Epidermal melanocyte (primary cell): Measurements from ENCODE around the gene FSIP2.

Experiments used
- DNase-seq: peaks from one replicate; pipeline ENCODE4 v3.0.0; 2011; ENCODE audit warnings: low spot score; ENCODE audit not compliant: insufficient read length

Gene FSIP2, protein sequence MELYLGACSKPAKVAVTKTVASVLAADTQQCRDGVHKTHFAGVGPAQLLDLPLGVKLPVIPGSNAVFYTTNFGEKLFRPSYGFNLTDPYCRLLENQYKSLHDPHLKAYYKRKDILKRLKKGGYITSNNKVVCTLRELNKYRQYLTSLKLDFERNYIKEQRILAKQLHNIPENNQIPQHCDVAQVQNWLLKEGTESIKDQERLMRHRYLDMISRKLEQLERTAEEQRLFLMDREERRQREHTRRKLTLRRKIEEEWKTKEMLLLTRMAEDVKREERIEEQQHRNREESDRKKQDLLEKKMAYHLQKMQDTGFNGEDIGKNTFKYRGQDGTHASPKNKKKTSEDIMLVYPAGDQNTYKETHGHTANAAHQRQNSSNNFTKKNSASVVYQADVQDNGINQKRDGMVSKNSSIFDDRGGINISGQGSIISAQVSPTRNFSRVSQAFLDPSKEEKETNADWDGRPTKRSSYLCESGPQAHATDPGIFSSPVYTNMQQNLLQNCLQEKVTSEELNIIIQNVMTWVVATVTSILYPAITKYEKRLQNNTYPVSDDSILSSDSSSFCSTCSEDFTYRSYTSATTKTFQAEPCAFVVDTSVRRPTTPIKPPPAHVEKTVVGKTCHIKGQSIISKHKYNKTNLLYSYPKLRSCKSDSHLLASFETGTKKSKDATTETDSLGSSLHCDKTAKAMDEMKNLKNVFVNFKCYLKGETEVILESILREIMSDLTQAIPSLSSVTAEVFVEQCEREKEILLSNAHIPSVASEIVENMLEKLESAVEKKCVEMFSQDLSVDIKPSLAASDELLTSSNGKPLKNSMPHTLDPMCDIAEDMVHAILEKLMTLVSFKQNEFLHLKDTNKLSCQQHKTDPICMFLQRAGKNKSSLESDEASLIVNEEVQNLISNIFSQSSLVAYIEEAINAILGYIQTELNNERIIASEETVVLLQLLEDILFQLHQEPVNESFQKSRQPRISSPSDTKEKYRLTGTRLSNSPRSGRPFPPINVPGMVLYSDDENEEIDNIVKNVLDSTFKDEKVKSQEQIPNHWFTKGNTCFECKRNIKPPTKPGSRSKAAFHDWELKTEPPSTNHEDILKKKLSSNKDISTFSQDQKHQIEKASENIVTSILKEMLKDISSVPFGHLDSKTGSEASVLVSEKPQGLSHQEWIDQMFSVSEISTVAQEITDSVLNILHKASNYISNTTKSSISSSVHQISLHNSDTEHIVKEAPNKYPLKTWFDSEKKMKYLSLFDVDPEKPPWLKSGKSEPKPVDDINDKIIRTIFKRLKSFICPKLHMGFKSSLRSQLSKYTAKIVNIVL (N-terminal part only)

DNA sequence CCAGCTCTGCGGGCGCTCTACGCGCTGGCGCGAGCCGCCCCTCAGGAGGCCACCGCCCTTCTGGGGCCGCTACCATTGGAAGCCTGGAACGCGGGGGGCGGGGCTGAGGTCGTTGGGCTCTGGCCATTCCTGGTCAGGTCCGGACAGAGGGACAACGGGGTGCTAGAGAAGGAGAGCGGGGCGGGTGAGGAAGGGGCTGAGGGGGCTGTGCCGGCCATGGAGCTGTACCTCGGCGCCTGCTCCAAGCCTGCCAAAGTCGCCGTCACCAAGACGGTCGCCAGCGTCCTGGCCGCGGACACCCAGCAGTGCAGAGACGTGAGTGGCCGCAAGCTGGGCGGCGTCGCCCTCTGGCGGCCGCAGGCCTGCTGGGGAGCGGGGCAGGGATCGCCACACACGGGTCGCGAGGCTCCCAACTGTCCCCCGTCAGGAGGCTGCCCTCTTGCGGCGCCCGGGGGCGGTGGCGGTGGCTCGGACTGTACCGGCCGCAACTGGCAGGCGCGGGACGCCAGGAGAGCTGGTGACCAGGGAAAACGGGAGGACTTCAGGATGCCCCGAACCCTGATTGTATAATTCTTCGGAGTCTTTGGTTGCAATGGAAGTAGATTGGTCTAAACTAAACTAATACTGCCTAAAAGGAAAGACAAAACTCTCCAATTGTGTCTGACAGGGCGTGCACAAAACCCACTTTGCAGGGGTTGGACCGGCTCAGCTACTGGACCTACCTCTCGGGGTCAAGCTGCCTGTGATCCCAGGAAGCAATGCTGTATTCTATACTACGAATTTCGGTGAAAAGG, at the start of gene FSIP2:
Gene FSIP2, plus strand, starts transcription at position 126 of the 794 bp plus-strand sequence. Its CDS starts 91 bp downstream, at position 217.
- DNase-seq, result peak; percentile 64

DNA sequence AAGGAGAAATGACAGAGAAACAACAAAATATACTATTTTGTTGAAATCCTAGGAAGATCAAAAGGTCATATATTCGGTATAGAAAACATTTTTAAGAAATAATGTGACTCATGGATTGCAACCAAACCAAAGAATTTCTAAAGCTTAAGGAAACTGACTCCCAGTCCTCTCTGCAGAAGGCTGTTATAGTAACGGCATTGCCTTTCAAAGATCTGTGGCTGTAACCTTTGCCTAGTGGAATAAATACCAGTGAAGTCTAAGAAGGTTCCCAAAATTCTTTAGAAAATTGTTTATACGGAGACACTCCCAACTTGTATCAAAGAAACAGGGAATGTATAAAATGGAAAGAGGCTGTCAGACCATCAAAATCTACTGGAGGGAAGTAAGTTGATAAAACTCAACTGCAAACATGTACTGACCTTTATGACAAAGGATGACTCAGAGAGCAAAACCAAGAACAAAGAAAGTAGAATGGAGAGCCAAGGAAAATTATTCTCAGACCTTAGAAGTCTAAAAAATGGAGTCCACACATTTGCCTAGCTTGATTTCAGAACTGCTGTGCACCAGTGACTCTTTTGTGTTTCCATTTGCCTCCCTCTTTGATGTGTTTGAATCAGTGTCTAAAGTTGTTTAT, 48.6 kb upstream of the FSIP2 start:
- no peak for DNase-seq

DNA sequence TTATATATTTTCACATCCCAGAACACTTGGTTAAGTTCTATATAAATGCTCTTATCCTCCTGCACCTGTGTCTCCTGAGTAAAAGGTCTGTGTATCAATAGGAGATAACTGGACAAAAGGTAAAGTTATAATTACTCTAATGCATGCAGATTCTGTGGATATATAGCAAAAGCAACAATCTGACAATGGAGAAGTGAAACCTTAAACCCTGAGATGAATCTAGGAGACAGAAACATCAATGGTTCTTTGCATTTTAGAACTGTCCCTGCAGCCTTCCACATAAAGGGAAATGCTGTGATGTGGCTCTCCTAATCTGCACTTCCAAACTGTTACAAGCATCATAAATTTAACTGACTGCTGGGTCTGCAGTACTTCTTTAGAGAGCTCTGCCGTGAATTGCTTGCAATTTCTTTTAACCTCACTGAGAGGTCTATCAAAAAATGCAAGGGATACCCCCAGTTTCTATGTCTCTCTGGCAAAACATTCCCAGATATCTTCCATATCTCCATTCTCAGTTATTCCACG, 42.8 kb upstream of the FSIP2 start:
- DNase-seq, result no peak

DNA sequence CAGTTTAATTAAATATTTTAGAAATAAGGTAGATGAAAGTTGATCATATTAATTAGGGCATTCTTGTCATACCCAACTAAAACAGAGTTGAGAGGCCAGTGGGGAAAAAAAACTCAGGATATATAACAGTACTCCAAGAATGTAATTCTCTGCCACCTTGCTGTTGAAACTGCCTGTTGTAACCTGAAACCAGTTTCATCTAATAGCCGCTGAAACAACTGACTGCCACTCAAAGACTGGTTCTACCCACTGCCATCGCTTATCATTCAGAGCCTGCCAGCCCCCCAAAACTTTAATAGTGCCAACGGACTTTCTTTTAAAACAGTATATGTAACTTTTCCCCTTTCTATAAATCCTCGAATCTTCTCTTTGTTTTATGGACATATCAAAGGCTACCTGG, 37.7 kb upstream of the FSIP2 start:
- DNase-seq, result no peak

DNA sequence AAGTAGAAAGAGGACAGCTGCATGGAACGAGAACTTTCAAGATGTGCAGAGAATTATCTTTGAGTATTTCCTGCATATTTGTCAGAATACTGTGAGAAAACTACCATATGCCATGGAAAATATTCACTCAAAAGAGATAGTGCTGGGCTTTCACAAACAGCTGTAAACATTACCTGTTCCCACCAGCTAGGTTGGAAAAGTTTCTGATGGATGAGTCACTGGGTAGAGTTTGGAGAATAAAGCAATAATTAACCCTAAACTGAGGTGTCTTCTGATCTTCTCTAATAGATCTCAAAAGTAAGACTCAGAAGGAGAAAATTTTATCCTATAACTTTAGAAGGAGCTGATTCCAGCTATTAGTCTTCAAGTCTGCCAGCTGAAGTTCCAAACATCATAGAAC, 3.9 kb upstream of the FSIP2 start:
- no peak for DNase-seq

DNA sequence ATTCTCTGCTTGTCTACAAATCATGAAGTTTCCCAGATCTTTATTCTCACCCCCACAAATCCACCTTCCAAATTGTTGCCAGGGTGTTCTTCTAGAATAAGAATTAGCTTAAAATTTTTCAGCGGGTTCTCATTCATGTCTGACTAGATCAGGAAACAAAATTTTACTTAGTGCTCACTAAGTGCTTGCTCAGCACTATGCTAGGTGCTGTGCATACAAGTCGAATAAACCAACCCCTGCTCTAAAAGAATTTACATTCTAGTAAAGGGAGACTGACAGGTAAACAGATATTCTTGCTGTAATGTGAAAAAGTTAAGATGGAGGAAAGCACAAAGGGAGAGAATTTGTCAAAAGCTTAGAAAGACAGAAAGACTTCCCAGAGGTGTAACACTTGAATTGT, 2.4 kb upstream of the FSIP2 start:
- DNase-seq, result no peak

DNA sequence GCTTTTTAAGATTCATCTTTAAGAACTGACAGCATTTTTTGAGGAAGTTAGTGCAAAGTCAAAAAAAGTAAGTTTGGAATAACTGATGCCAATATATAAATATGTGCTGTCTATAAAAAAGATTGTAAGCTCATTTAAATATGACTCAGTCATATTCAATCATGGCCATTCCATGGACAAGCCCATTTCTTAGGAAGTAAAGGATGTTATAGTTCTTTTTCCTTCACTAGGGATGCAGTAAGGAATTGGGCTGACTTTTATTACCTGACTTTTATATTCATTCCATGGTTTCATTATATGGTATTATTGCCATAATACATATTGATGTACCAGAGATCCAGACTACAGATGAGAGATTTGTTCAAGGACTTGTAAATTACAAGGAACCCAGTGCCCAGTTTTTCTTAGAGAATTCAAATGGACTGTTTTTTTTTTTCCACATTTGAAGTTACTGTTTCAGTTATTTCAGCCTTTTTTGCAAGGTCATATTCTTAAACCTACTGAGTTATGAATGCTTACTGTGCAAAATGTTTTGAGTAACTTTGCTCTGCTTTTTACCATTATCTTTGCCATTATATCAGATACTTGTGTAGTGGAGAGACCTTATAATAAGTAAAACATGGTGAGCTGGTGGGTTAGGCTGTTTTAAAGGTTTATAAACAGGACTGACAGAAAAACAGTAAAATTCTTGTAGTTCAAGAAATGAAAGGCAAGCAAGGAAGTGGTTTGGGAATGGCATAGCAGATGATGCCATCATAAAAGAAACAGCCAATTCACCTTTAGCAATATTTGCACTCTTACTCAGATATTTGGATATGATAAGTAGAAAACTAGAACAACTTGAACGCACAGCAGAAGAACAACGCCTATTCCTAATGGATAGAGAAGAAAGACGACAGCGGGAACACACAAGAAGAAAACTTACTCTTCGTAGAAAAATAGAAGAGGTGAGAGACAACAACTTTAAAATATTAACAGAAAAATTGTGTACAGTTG, 7.6 kb downstream of the FSIP2 start:
- DNase-seq, result no peak

DNA sequence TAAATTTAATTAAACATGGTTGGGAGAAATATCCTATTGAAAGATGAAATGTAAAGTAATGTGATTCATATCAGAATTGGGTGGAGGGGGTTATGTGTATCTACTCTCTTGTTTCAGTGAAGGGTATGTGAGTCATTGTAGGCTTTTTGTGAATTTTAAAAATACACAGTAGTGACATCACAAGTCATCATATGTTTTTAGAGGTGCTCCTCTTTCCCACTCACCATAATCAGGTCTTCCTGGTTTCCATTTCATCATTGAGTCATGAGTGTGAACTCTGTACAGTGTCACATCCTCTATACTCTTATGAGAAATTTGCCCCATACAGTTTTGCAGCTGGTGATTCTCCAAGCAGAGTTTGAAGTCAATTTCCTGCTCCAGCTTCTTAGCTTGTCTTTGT, 18.8 kb downstream of the FSIP2 start:
- no peak for DNase-seq

DNA sequence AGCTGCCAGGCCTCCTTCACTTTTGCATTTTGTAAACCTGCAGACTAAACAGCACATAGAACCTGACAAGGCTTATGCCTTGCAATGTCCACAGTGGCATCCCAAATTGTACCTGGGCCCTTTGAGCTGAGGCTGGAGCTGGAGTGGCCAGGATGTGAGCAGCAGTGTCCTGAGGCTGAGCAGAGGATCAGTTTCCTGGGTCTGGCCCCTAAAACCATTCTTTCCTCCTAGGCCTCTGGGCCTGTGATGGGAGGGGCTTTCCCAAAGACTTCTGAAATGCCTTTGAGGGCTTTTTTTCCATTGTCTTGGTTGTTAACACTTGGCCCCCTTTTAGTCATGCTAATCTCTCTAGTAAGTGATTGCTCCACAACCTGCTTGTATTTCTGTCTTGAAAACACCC, 32.8 kb downstream of the FSIP2 start:
- no peak for DNase-seq

DNA sequence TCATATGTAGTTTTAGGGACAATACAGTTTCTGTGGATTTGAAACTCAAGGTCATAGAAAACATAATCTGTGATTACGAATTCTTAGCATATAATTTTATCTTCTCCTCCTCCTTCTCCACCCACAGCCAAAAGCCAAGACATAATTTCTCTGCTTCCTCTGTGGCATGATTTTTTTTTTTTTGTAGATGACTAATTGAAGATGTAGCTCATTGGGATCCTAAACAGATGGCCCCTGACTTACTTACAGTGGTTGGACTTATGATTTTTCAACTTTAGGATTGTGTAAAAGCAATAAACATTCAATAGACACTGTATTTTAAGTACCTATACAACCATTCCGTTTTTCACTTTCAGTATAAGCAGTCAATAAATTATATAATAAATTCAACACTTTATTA, 42.3 kb downstream of the FSIP2 start:
- DNase-seq, result no peak

DNA sequence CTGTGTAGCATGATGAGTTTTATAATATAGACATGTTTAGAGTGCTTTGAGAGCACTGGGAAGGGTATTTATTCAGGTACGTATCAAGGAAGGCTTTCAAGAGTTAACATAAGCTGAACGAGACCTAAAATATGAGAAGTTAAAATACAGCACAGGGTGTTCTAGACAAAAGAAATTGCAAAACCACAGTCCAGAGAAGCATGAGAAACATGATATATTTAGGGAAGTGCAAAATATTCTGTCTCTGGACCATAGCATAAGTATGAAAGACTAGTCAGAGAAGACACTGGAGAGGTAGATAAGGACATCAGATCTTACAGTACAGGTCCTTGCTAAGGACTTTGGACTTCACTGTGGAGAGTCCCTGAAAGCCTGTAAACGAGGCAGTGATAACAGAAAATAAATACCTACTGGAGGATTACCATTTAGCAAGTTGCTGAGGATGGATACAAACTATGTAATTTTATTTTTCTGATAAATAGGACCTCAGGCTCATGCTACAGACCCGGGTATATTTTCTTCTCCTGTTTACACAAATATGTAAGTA, 43.7 kb downstream of the FSIP2 start:
- DNase-seq, result no peak

DNA sequence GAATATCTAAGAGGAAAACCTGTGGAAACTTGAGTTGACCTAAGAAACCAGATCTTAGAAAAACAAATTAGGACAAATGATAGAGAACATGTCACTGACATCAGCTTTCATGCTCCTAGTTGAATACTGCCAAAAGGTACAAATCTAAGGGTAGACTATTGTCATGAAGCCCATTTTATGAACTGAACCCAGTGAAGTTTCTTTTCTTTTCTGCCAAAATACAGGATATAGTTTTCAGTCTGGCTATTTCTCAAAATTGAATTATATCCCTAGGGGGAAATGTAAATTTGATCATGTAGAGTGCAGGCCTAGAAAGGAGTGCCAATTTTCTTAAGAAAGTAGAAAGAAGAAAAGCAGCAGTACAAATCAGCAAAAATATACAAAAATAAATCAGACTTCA, 46.6 kb downstream of the FSIP2 start:
- no peak for DNase-seq

DNA sequence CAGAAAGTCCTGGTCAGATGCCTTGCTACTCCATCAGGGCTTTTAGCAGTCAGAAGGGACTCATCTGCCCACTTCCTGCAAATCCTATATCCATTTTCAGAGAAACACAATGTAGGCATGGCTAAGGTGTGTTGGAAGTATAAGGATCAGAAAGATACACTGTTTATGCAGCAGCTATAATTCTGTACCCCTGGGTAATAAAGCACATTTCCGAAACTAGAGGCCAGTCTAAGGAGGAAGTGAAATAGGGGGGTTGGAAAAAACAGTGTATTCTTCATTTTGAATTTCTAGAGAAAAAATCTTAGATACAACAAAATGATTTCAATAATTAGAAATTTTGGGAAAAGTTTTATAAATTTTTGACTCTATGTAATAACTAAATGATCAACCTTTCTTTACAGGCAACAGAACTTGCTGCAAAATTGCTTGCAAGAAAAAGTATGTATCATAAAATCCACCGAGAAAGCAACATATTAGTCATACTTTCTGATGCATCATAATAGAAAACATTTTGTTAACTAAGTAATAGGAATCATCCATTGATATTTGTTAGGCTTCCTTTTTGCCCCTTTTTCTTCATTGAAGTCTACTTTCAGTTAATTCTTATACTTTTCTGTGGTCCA, 47.4 kb downstream of the FSIP2 start:
- no peak for DNase-seq

DNA sequence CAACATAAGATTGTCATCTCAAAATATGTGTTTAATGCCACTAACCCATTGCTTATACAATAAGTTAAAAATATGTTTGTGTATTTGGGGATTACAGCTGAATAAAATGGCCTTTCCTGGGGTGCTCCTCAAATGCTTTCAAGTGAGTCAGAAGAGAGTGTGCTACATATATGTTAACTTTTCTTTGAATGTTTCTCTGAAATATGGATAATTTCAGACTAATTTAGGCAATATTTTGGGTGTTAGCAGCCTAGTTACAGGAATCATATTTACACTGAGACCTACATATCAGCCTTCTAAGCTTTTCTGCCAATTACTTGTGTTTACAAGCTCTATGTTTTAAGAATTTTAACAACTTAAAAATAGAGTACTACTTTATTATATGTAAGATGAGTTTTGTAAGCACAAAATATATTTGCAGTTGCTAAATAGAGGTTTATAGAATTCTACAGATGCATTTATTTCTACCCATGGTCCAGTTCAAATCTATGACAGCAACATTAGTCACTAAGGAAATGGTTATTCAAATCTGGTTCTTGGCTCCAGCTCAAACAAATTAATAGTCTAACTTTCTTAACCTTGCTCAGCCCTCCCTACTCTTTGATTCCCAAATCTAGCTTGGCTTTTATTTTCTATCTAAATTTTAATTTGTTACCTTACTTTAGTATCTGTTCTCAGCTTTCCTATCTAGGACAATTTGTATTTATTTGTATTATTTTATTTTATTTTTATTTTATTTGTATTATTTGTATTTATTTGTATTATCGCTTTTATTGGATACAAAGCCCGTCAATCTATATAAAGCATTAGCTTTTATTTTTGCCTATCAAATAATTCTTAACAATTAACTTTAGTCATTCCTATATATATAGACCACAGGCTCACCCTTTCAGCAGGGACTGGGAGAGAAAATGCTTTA, 48.9 kb downstream of the FSIP2 start:
- no peak for DNase-seq

DNA sequence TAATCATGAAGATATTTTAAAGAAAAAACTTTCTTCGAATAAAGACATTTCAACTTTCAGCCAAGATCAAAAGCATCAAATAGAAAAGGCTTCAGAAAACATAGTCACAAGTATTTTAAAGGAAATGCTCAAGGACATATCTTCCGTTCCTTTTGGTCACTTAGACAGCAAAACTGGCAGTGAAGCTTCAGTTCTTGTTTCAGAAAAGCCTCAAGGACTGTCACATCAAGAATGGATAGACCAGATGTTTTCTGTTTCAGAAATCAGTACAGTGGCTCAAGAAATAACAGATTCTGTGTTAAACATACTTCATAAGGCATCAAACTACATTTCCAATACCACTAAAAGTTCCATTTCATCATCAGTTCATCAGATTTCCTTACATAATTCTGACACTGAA, 51.8 kb downstream of the FSIP2 start:
- DNase-seq, result no peak

DNA sequence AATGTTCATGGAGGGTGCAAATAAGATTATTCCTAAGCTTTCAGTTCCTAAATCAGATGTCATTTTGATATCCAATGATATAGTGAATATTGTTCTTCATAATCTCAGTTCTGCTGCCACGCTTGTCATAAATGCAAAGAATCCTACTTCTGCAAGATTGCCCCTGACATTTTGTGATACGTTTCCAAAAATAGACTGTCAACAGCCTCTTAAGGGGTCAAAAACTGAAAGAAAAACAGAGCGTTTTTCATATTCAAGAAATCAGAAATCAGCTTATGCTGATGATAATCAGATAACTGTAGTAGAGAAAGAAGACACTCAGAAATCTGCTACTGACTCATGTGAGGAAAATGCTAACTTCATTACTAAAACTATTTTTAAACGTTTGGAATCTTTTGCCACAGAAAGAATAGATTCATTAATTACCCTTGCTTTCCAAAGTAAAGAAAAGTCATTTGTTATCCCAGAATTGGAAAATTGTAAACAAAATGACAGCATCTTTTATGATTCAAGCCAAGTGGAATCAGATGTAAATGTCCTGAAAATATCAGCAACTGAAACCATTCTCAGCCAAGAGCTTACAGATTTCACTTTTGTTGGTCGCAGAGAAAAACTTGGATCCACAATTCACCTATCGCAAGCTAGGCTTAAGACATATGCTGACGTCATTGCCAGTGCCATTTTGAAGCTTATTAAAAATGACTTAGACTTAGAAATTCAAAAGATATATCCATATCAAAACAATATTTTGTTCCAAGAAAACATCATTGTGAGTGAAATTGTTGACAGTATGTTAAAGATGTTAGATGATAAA, 55.1 kb downstream of the FSIP2 start:
- no peak for DNase-seq
